HG03469 (cell line): Measurements from ENCODE around the gene ANO5.

ENCODE experiments used
- ATAC-seq: cut with Tn5 transposase; IDR thresholded peaks from one replicate; pipeline ENCODE4 v1.9.1; 2021; ENCODE audit warnings: mild to moderate bottlenecking, moderate library complexity, moderate number of reproducible peaks; ENCODE audit not compliant: unreplicated experiment

ANO5 gene

DNA sequence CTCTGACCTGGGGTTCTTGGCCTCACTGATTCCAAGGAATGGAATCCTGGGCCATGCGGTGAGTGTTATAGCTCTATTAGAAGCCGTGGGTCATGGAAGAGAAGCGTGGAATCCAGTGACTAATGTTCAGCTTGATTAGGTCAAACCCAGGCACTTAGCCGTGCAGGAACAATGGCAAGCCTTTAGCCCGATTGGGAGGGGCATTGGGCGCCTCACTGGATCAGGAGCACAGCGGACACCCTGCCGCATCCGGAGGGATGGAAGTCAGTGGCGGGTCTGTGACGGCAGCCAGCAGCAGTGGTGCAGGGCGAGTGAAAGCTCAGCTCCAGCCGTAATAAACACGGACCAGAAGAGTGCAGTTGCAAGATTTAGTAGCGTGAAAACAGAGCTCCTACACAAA lies 124.8 kb downstream of the ANO5 start:
- no peak for ATAC-seq

DNA sequence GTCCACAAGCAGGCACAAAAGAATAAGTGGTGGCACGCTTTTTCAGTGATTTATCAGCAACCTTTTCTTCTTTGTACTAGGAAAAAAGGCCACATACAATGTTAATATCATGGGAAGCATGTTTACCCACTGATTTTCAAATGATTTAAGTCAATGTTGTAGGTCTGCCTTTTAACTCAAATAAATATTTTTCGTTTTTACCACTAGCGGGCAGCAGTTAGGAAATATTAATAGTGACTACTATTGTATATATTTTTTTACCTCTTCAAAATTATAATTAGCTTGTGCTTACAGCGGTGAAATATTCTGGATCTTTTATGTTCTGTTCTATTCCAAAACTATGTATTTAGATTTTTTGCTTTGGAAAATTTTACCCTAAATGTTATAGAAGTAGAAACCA lies 138.9 kb downstream of the ANO5 start:
- ATAC-seq = no peak
